Endothelial cell of umbilical vein (primary cell): ENCODE measurements around the gene NEO1. TPM values are rescaled to one million over a fixed set of nuclear protein-coding genes. Genes with fewer than 3 reads are reported as not detected.

Experiments
- BruUV-seq: library from RNA; stranded (reverse); fragments of 400-500 nt; replicated peaks from 2 replicates; lab custom pipeline; 2021; lab: Mats Ljungman, UMichigan
- CTCF ChIA-PET: fragments of 300-600, 350-600 bp; sonication (Branson Sonifier 250); formaldehyde crosslinking; loops from one replicate; lab custom pipeline; 2021; ENCODE audit warnings: antibody characterized with exemption, inconsistent platforms; lab: Charles Lee
- POLR2A ChIA-PET: fragments of 300-600, 350-600 bp; sonication (Branson Sonifier 250); formaldehyde crosslinking; loops from one replicate; lab custom pipeline; 2021; ENCODE audit warnings: antibody characterized with exemption, inconsistent platforms; lab: Charles Lee
- DNase-seq: peaks from one replicate; pipeline ENCODE4 v3.0.0-alpha.2; 2011; ENCODE audit warnings: low read depth, low spot score
- FAIRE-seq: peaks from 2 replicates; lab custom pipeline; 2011; peaks lifted over from hg19 to GRCh38; lab: Jason Lieb, UNC
- H2AFZ ChIP-seq: 2 replicates; pipeline ENCODE4 v1.6.0; 2012; ENCODE audit warnings: low read depth, low read length, control low read depth, inconsistent platforms
- H3K27ac ChIP-seq: 2 replicates; pipeline ENCODE4 v1.5.1; 2011; ENCODE audit warnings: low read depth, mild to moderate bottlenecking, control low read depth, low read length, moderate library complexity; ENCODE audit not compliant: insufficient read depth
- H3K27me3 ChIP-seq, 2 experiments: 2 replicates each; pipeline versions ENCODE4 v1.6.0 to v1.6.1; 2011; ENCODE audit warnings: low read length in 2 of 2, mixed read lengths in 1 of 2; ENCODE audit not compliant: control insufficient read depth in 2 of 2, insufficient read depth in 2 of 2
- H3K36me3 ChIP-seq, 2 experiments: 2 replicates in 1 of 2; 3 replicates in 1 of 2; pipeline ENCODE4 v1.5.1; 2011; ENCODE audit warnings: low read length in 2 of 2, mild to moderate bottlenecking in 1 of 2, moderate library complexity in 1 of 2; ENCODE audit not compliant: control insufficient read depth in 2 of 2, insufficient read depth in 2 of 2; ENCODE audit errors: extremely low read depth in 1 of 2
- H3K4me1 ChIP-seq: 3 replicates; pipeline ENCODE4 v1.5.1; 2011; ENCODE audit warnings: mild to moderate bottlenecking, low read length; ENCODE audit not compliant: control insufficient read depth, insufficient read depth; ENCODE audit errors: extremely low read depth
- H3K4me2 ChIP-seq: 2 replicates; pipeline ENCODE4 v1.6.1; 2011; ENCODE audit warnings: low read length, control low read depth, mixed read lengths; ENCODE audit not compliant: insufficient read depth
- H3K4me3 ChIP-seq, 3 experiments: fragments of 200-600 bp in 1 of 3; sonication (generic), shearing (Covaris generic) in 1 of 3; replicated peaks in 1 of 3; 2 replicates each; pipeline ENCODE4 v1.5.1; 2011 to 2016; ENCODE audit warnings: control low read depth in 3 of 3, low read length in 3 of 3, mild to moderate bottlenecking in 2 of 3, inconsistent platforms in 1 of 3, low read depth in 1 of 3, moderate library complexity in 1 of 3; ENCODE audit not compliant: insufficient read depth in 1 of 3
- H3K79me2 ChIP-seq: 2 replicates; pipeline ENCODE4 v1.6.0; 2012; ENCODE audit warnings: low read length, inconsistent platforms; ENCODE audit not compliant: control insufficient read depth, insufficient read depth
- H3K9ac ChIP-seq: replicated peaks from 2 replicates; pipeline ENCODE3; 2011; ENCODE audit warnings: low read length, control low read depth; ENCODE audit not compliant: insufficient read depth; ENCODE audit errors: extremely low read depth
- H3K9me1 ChIP-seq: replicated peaks from 3 replicates; pipeline ENCODE4 v1.6.0; 2011; ENCODE audit warnings: mild to moderate bottlenecking, low read length; ENCODE audit not compliant: control insufficient read depth, insufficient read depth; ENCODE audit errors: extremely low read depth
- H3K9me3 ChIP-seq: replicated peaks from 2 replicates; pipeline ENCODE4 v1.5.1; 2012; ENCODE audit warnings: low read length, inconsistent platforms; ENCODE audit not compliant: control insufficient read depth, insufficient read depth
- H4K20me1 ChIP-seq: replicated peaks from 2 replicates; pipeline ENCODE3; 2011; ENCODE audit warnings: mild to moderate bottlenecking, low read length; ENCODE audit not compliant: control insufficient read depth, insufficient read depth; ENCODE audit errors: extremely low read depth
- CTCF ChIP-seq, 2 donors: IDR thresholded peaks; 1 replicate in 1 of 2; 2 replicates in 1 of 2; pipeline ENCODE4 v1.5.1; 2011; ENCODE audit warnings: low read length in 2 of 2, mild to moderate bottlenecking in 2 of 2, moderate library complexity in 2 of 2, control low read depth in 1 of 2, inconsistent platforms in 1 of 2, low read depth in 1 of 2; ENCODE audit not compliant: insufficient read depth in 1 of 2; ENCODE audit errors: extremely low read depth in 1 of 2
- EZH2 ChIP-seq: IDR thresholded peaks from 2 replicates; pipeline ENCODE4 v1.6.1; 2012; ENCODE audit warnings: borderline replicate concordance, low read depth, mild to moderate bottlenecking, moderate library complexity, low read length, inconsistent platforms; ENCODE audit not compliant: severe bottlenecking
- FOS ChIP-seq: IDR thresholded peaks from 2 replicates; pipeline ENCODE4 v1.6.1; 2011; ENCODE audit warnings: mild to moderate bottlenecking, low read length, moderate library complexity, borderline replicate concordance; ENCODE audit not compliant: insufficient read depth
- GATA2 ChIP-seq: IDR thresholded peaks from 2 replicates; pipeline ENCODE4 v1.7.0; 2011; ENCODE audit warnings: low read depth, mild to moderate bottlenecking, moderate library complexity, mixed read lengths, low read length; ENCODE audit not compliant: insufficient read length, insufficient read depth
- JUN ChIP-seq: IDR thresholded peaks from 2 replicates; pipeline ENCODE4 v1.6.1; 2011; ENCODE audit warnings: borderline replicate concordance, low read depth; ENCODE audit not compliant: insufficient read length, insufficient read depth
- MAX ChIP-seq: IDR thresholded peaks from 2 replicates; pipeline ENCODE4 v1.6.1; 2011; ENCODE audit not compliant: insufficient read depth, insufficient read length
- MYC ChIP-seq: IDR thresholded peaks from one replicate; pipeline ENCODE4 v1.6.1; 2011; ENCODE audit warnings: mild to moderate bottlenecking, low read depth, low read length
- POLR2A ChIP-seq: IDR thresholded peaks from 2 replicates; pipeline ENCODE4 v1.6.1; 2012; ENCODE audit warnings: low read depth, mild to moderate bottlenecking, control low read depth, low read length
- POLR2AphosphoS5 ChIP-seq: IDR thresholded peaks from 2 replicates; pipeline ENCODE4 v1.6.1; 2012; ENCODE audit warnings: low read depth, mild to moderate bottlenecking, control low read depth, low read length, moderate library complexity; ENCODE audit not compliant: insufficient read depth
- dilution Hi-C: fragments of 300-500 bp; cut with MboI; formaldehyde crosslinking; loops from one replicate; pipeline ENCODE4 v1.15.0; 2019; ENCODE audit warnings: low sequenced_read_pairs; ENCODE audit not compliant: extremely low pct_ligation_motif_present
- intact Hi-C: fragments of 100-400 bp; cut with micrococcal nuclease; formaldehyde crosslinking; loops from one replicate; pipeline ENCODE4 v1.10.0; 2022
- polyA plus RNA-seq, 4 experiments: library from polyadenylated mRNA; depleted of rRNA in 3 of 4; stranded (reverse) in 3 of 4; unstranded in 1 of 4; fragments of >200 nt; gene quantifications; 2 replicates each; pipeline versions ENCODE4 v1.2.1 to v1.2.3, GENCODE V29; 2011 to 2012; ENCODE audit warnings: missing spikeins in 1 of 4
- total RNA-seq: library from RNA; stranded (reverse); gene quantifications from 2 replicates; pipeline ENCODE4 v1.2.3, GENCODE V29; 2021

Gene NEO1
- total and polyA plus RNA-seq, 2 donors (not counting 3 experiments of a cell fraction or from before 2014, with no cell fraction given): 0.12 to 0.35 TPM

GRCh38 chr15:73153447-73153846, 101.2 kb downstream of the NEO1 start:
- H3K27me3 ChIP-seq: no peaks in the 10 kb centered on the region
- H3K4me1 ChIP-seq: no peaks in the 10 kb centered on the region
- no peaks in the 10 kb centered on the region for H3K36me3 ChIP-seq
- POLR2A ChIA-PET: no interaction called here
- intact Hi-C loops: no loop called here
- no peak for FAIRE-seq
- CTCF ChIA-PET: no interaction called here
- no peak overlapping the region for H3K27ac ChIP-seq
- peaks cover 1% of the 10 kb centered on the region for H3K9me3 ChIP-seq
- H3K4me2 ChIP-seq: no peak overlapping the region
- no peak for DNase-seq
- no peak for TF ChIP-seq MAX
- no peak for TF ChIP-seq EZH2
- no peak for TF ChIP-seq CTCF (IDR thresholded peaks at IDR 0.05; ENCODE audit: extremely low read depth in 1 of 2, insufficient read depth in 1 of 2, low read depth in 1 of 2, low read length in 2 of 2)
- TF ChIP-seq MYC: no peak
- no peak for TF ChIP-seq POLR2AphosphoS5
- TF ChIP-seq POLR2A: no peak
- no peak for TF ChIP-seq FOS
- TF ChIP-seq GATA2: no peak
- TF ChIP-seq JUN: no peak
- BruUV-seq: no TSS peak
- H3K9me1 ChIP-seq: no peaks in the 10 kb centered on the region
- H3K79me2 ChIP-seq: no peaks in the 10 kb centered on the region
- H4K20me1 ChIP-seq: no peaks in the 10 kb centered on the region
- no peak overlapping the region for H3K4me3 ChIP-seq
- dilution Hi-C loops: no loop called here
- no peak overlapping the region for H2AFZ ChIP-seq
- no peak overlapping the region for H3K9ac ChIP-seq
